B cell (primary cell): ENCODE measurements around the gene KMO. TPM values are rescaled to one million over a fixed set of nuclear protein-coding genes. Genes with fewer than 3 reads are reported as not detected.

Source experiments
- ATAC-seq: fragments of 200-7000 bp; cut with Tn5 transposase; one replicate; pipeline ENCODE4 v1.10.0; 2021; ENCODE audit warnings: low read depth, mild to moderate bottlenecking, moderate number of reproducible peaks, moderate library complexity
- CTCF ChIA-PET: fragments of 350-600 bp; sonication (Branson Sonifier 250); formaldehyde crosslinking; loops from one replicate; lab custom pipeline; 2021; ENCODE audit warnings: antibody characterized with exemption, inconsistent platforms; lab: Charles Lee
- POLR2A ChIA-PET: fragments of 350-600 bp; sonication (Branson Sonifier 250); formaldehyde crosslinking; loops from one replicate; lab custom pipeline; 2021; ENCODE audit warnings: antibody characterized with exemption; lab: Charles Lee
- DNase-seq: peaks from one replicate; pipeline ENCODE4 v3.0.0; 2013
- H2AFZ ChIP-seq: 2 replicates; pipeline ENCODE4 v1.6.1; 2012; ENCODE audit warnings: mild to moderate bottlenecking, low read depth, low read length; ENCODE audit not compliant: insufficient read depth, poor library complexity, severe bottlenecking
- H3K27ac ChIP-seq, 2 donors: 1 replicate in 1 of 2; 2 replicates in 1 of 2; pipeline ENCODE4 v1.5.1; 2012 to 2013; ENCODE audit warnings: low read length in 2 of 2, mild to moderate bottlenecking in 2 of 2, moderate library complexity in 1 of 2
- H3K27me3 ChIP-seq, 4 experiments: fragments of 200-600 bp in 1 of 4; sonication (generic) in 1 of 4; replicated peaks in 1 of 4; 1 replicate in 2 of 4; 2 replicates in 2 of 4; pipeline versions ENCODE4 v1.6.1 to v1.7.0; 2013 to 2016; ENCODE audit warnings: low read length in 3 of 4, mild to moderate bottlenecking in 2 of 4, mixed read lengths in 1 of 4, moderate library complexity in 1 of 4; ENCODE audit not compliant: insufficient read depth in 4 of 4, control insufficient read depth in 3 of 4; ENCODE audit errors: control extremely low read depth in 1 of 4
- H3K36me3 ChIP-seq, 2 experiments: replicated peaks in 1 of 2; 1 replicate in 1 of 2; 2 replicates in 1 of 2; pipeline versions ENCODE4 v1.6.1 to v1.7.1; 2013; ENCODE audit warnings: low read length in 1 of 2; ENCODE audit not compliant: insufficient read depth in 2 of 2, control insufficient read depth in 1 of 2; ENCODE audit errors: control extremely low read depth in 1 of 2, extremely low read depth in 1 of 2
- H3K4me1 ChIP-seq, 2 donors: fragments of 200-600 bp in 1 of 2; sonication (generic) in 1 of 2; 1 replicate in 1 of 2; 2 replicates in 1 of 2; pipeline versions ENCODE4 v1.5.1 to v1.6.1; 2013 to 2017; ENCODE audit warnings: low read length in 2 of 2; ENCODE audit not compliant: control insufficient read depth in 2 of 2, insufficient read depth in 2 of 2
- H3K4me2 ChIP-seq: replicated peaks from 2 replicates; pipeline ENCODE3; 2012; ENCODE audit warnings: mild to moderate bottlenecking, low read depth, low read length; ENCODE audit not compliant: poor library complexity, severe bottlenecking
- H3K4me3 ChIP-seq, 5 experiments: fragments of 200-600 bp in 1 of 5; sonication (generic) in 1 of 5; 1 replicate in 3 of 5; 2 replicates in 2 of 5; pipeline versions ENCODE4 v1.5.1 to v1.7.0; 2011 to 2016; ENCODE audit warnings: low read length in 4 of 5, mild to moderate bottlenecking in 4 of 5, low read depth in 2 of 5, control low read depth in 1 of 5, moderate library complexity in 1 of 5; ENCODE audit not compliant: insufficient read depth in 1 of 5; ENCODE audit errors: control extremely low read depth in 1 of 5, extremely low read depth in 1 of 5
- H3K79me2 ChIP-seq: fragments of 200-600 bp; sonication (generic); one replicate; pipeline ENCODE4 v1.6.0; 2016; ENCODE audit warnings: low read length; ENCODE audit not compliant: control insufficient read depth, insufficient read depth
- H3K9ac ChIP-seq: fragments of 200-600 bp; sonication (generic); 2 replicates; pipeline ENCODE4 v1.6.1; 2017; ENCODE audit warnings: mild to moderate bottlenecking, low read length, moderate library complexity
- H3K9me3 ChIP-seq, 3 donors: one replicate each; pipeline versions ENCODE4 v1.6.1 to v1.7.1; 2013; ENCODE audit warnings: low read length in 2 of 3; ENCODE audit not compliant: control insufficient read depth in 2 of 3, insufficient read depth in 1 of 3; ENCODE audit errors: control extremely low read depth in 1 of 3
- H4K20me1 ChIP-seq: 2 replicates; pipeline ENCODE4 v1.6.0; 2012; ENCODE audit warnings: mild to moderate bottlenecking, low read length; ENCODE audit not compliant: insufficient read depth, control insufficient read depth, poor library complexity, severe bottlenecking
- H3K27ac Mint-ChIP-seq: one replicate; pipeline ENCODE4 v1.8.0; 2021; ENCODE audit warnings: mixed read lengths
- H3K27me3 Mint-ChIP-seq: one replicate; pipeline ENCODE4 v1.8.0; 2021; ENCODE audit warnings: mixed read lengths
- H3K4me1 Mint-ChIP-seq: one replicate; pipeline ENCODE4 v1.8.0; 2021; ENCODE audit warnings: mixed read lengths
- H3K4me3 Mint-ChIP-seq: one replicate; pipeline ENCODE4 v1.8.0; 2021; ENCODE audit warnings: mixed read lengths
- H3K9me3 Mint-ChIP-seq: one replicate; pipeline ENCODE4 v1.8.0; 2022; ENCODE audit warnings: mixed read lengths; ENCODE audit not compliant: insufficient read depth
- CTCF ChIP-seq: fragments of 200-600 bp; IDR thresholded peaks from one replicate; pipeline ENCODE4 v1.8.0; 2022; ENCODE audit warnings: antibody characterized with exemption, mild to moderate bottlenecking
- EZH2 ChIP-seq: IDR thresholded peaks from 2 replicates; pipeline ENCODE4 v1.6.1; 2012; ENCODE audit warnings: borderline replicate concordance, low read depth, mild to moderate bottlenecking, moderate library complexity, low read length; ENCODE audit not compliant: insufficient read depth, poor library complexity, severe bottlenecking
- WGBS: methylation state at CpG from one replicate; pipeline ENCODE4 v1.1.5; 2013; ENCODE audit warnings: missing lambda C conversion rate; ENCODE audit not compliant: insufficient coverage; 5-methylcytosine and 5-hydroxymethylcytosine counted together
- intact Hi-C: fragments of 100-400 bp; cut with micrococcal nuclease; formaldehyde crosslinking; loops from one replicate; pipeline ENCODE4 v1.10.0; 2022
- polyA plus RNA-seq: library from polyadenylated mRNA; depleted of rRNA; stranded (reverse); fragments of >200 nt; gene quantifications from 2 replicates; pipeline ENCODE4 v1.2.3, GENCODE V29; 2012
- total RNA-seq, 2 donors: library from RNA; stranded (reverse); fragments of 120-200 nt in 1 of 2; gene quantifications; 1 replicate in 1 of 2; 2 replicates in 1 of 2; pipeline versions ENCODE4 v1.2.3 to v1.2.4, GENCODE V29; 2013 to 2022

KMO gene
- total and polyA plus RNA-seq, 2 donors (not counting 1 experiment from before 2014, with no cell fraction given): 14.0 to 34.0 TPM

GRCh38 chr1:241617426-241617825 is 85.2 kb downstream of the KMO start:
- Mint-ChIP-seq H3K27me3 (no peaks in the 10 kb centered on the region), H3K9me3 (no peaks in the 10 kb centered on the region), H3K27ac (no peak overlapping the region), H3K4me1 (peaks cover 12% of the 10 kb centered on the region), H3K4me3 (no peak overlapping the region)
- WGBS: 90% methylated on average over 2 of the region's 7 CpGs
- CTCF ChIA-PET: interaction anchor here (1.0 to 2.9 kb wide), 3 partner anchors 8 to 12 kb away, joined by 3 to 14 read pairs (median 4); no protein-coding TSS in a partner anchor
- no peak overlapping the region for H2AFZ ChIP-seq
- H3K27me3 ChIP-seq: no peaks in the 10 kb centered on the region
- no peaks in the 10 kb centered on the region for H3K9me3 ChIP-seq
- H3K27ac ChIP-seq: no peak overlapping the region
- H3K36me3 ChIP-seq: peaks cover 0 to 7% of the 10 kb centered on the region in 2 experiments
- POLR2A ChIA-PET: no interaction called here
- ATAC-seq: no peak
- H3K9ac ChIP-seq: no peak overlapping the region
- H3K79me2 ChIP-seq: no peaks in the 10 kb centered on the region
- no peaks in the 10 kb centered on the region for H3K4me1 ChIP-seq
- no peak for DNase-seq
- no peaks in the 10 kb centered on the region for H4K20me1 ChIP-seq
- no peak overlapping the region for H3K4me3 ChIP-seq
- TF ChIP-seq EZH2 (no peak), CTCF (no peak)
- no peak overlapping the region for H3K4me2 ChIP-seq
- intact Hi-C loops: no loop called here

DNA sequence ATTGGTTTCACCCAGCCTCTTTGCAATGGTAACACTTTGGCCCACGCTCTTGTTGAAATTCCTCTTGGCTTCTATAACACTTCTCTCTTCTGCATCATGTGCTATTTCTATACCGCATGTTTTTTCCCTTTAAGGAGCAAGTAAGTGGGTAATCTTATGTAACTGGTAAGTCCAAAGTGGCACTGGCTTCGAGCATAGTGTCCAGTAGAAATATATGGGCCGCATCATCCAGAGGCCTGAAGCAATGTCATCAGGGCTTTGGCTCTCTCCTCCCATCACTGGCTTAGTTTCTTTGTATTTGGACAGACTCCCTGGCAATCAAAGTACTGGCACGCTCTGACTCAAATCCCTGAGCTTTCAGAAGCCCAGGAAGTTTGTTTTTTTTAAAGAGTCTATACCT is 90.5 kb downstream of the KMO start:
- H3K27me3 Mint-ChIP-seq: no peaks in the 10 kb centered on the region
- H3K27ac Mint-ChIP-seq: no peak overlapping the region
- H3K9me3 Mint-ChIP-seq: no peaks in the 10 kb centered on the region
- ATAC-seq: no peak
- Histone ChIP-seq H3K9ac (no peak overlapping the region), H4K20me1 (no peaks in the 10 kb centered on the region), H3K36me3 (peaks cover 0 to 11% of the 10 kb centered on the region in 2 experiments), H3K27ac (no peak overlapping the region), H3K79me2 (no peaks in the 10 kb centered on the region), H3K4me2 (no peak overlapping the region), H3K27me3 (no peaks in the 10 kb centered on the region), H3K4me3 (no peak overlapping the region), H2AFZ (no peak overlapping the region), H3K4me1 (peaks cover 5 to 6% of the 10 kb centered on the region in 2 donors), H3K9me3 (no peaks in the 10 kb centered on the region)
- H3K4me3 Mint-ChIP-seq: no peak overlapping the region
- TF ChIP-seq EZH2 (no peak), CTCF (no peak)
- DNase-seq: no peak
- 100% methylated on average over 2 of the region's 5 CpGs for WGBS
- H3K4me1 Mint-ChIP-seq: peaks cover 20% of the 10 kb centered on the region
- intact Hi-C loops: no loop called here
- CTCF ChIA-PET: interaction anchor here (0.6 to 2.2 kb wide), 2 partner anchors 12 to 20 kb away, joined by 4 to 7 read pairs; no protein-coding TSS in a partner anchor
- POLR2A ChIA-PET: no interaction called here
